Endothelial cell of umbilical vein (primary cell): ENCODE measurements around the gene EPHA10. TPM values are rescaled to one million over a fixed set of nuclear protein-coding genes. Genes with fewer than 3 reads are reported as not detected.

Experiments
- Bru-seq: library from RNA; stranded (reverse); fragments of 400-500 nt; gene quantifications from one replicate; lab custom pipeline; 2021; lab: Mats Ljungman, UMichigan
- BruChase-seq, 2 experiments: library from RNA; stranded (reverse); fragments of 400-500 nt; gene quantifications; one replicate each; lab custom pipeline; 2021; lab: Mats Ljungman, UMichigan
- BruUV-seq: library from RNA; stranded (reverse); fragments of 400-500 nt; replicated peaks from 2 replicates; lab custom pipeline; 2021; lab: Mats Ljungman, UMichigan
- CTCF ChIA-PET: fragments of 300-600, 350-600 bp; sonication (Branson Sonifier 250); formaldehyde crosslinking; loops from one replicate; lab custom pipeline; 2021; ENCODE audit warnings: antibody characterized with exemption, inconsistent platforms; lab: Charles Lee
- POLR2A ChIA-PET: fragments of 300-600, 350-600 bp; sonication (Branson Sonifier 250); formaldehyde crosslinking; loops from one replicate; lab custom pipeline; 2021; ENCODE audit warnings: antibody characterized with exemption, inconsistent platforms; lab: Charles Lee
- DNase-seq: peaks from one replicate; pipeline ENCODE4 v3.0.0-alpha.2; 2011; ENCODE audit warnings: low read depth, low spot score
- FAIRE-seq: peaks from 2 replicates; lab custom pipeline; 2011; peaks lifted over from hg19 to GRCh38; lab: Jason Lieb, UNC
- H2AFZ ChIP-seq: 2 replicates; pipeline ENCODE4 v1.6.0; 2012; ENCODE audit warnings: low read depth, low read length, control low read depth, inconsistent platforms
- H3K27ac ChIP-seq: 2 replicates; pipeline ENCODE4 v1.5.1; 2011; ENCODE audit warnings: low read depth, mild to moderate bottlenecking, control low read depth, low read length, moderate library complexity; ENCODE audit not compliant: insufficient read depth
- H3K27me3 ChIP-seq, 2 experiments: 2 replicates each; pipeline versions ENCODE4 v1.6.0 to v1.6.1; 2011; ENCODE audit warnings: low read length in 2 of 2, mixed read lengths in 1 of 2; ENCODE audit not compliant: control insufficient read depth in 2 of 2, insufficient read depth in 2 of 2
- H3K36me3 ChIP-seq, 2 experiments: 2 replicates in 1 of 2; 3 replicates in 1 of 2; pipeline ENCODE4 v1.5.1; 2011; ENCODE audit warnings: low read length in 2 of 2, mild to moderate bottlenecking in 1 of 2, moderate library complexity in 1 of 2; ENCODE audit not compliant: control insufficient read depth in 2 of 2, insufficient read depth in 2 of 2; ENCODE audit errors: extremely low read depth in 1 of 2
- H3K4me1 ChIP-seq: 3 replicates; pipeline ENCODE4 v1.5.1; 2011; ENCODE audit warnings: mild to moderate bottlenecking, low read length; ENCODE audit not compliant: control insufficient read depth, insufficient read depth; ENCODE audit errors: extremely low read depth
- H3K4me2 ChIP-seq: 2 replicates; pipeline ENCODE4 v1.6.1; 2011; ENCODE audit warnings: low read length, control low read depth, mixed read lengths; ENCODE audit not compliant: insufficient read depth
- H3K4me3 ChIP-seq, 3 experiments: fragments of 200-600 bp in 1 of 3; sonication (generic), shearing (Covaris generic) in 1 of 3; replicated peaks in 1 of 3; 2 replicates each; pipeline ENCODE4 v1.5.1; 2011 to 2016; ENCODE audit warnings: control low read depth in 3 of 3, low read length in 3 of 3, mild to moderate bottlenecking in 2 of 3, inconsistent platforms in 1 of 3, low read depth in 1 of 3, moderate library complexity in 1 of 3; ENCODE audit not compliant: insufficient read depth in 1 of 3
- H3K79me2 ChIP-seq: 2 replicates; pipeline ENCODE4 v1.6.0; 2012; ENCODE audit warnings: low read length, inconsistent platforms; ENCODE audit not compliant: control insufficient read depth, insufficient read depth
- H3K9ac ChIP-seq: replicated peaks from 2 replicates; pipeline ENCODE3; 2011; ENCODE audit warnings: low read length, control low read depth; ENCODE audit not compliant: insufficient read depth; ENCODE audit errors: extremely low read depth
- H3K9me1 ChIP-seq: replicated peaks from 3 replicates; pipeline ENCODE4 v1.6.0; 2011; ENCODE audit warnings: mild to moderate bottlenecking, low read length; ENCODE audit not compliant: control insufficient read depth, insufficient read depth; ENCODE audit errors: extremely low read depth
- H3K9me3 ChIP-seq: replicated peaks from 2 replicates; pipeline ENCODE4 v1.5.1; 2012; ENCODE audit warnings: low read length, inconsistent platforms; ENCODE audit not compliant: control insufficient read depth, insufficient read depth
- H4K20me1 ChIP-seq: replicated peaks from 2 replicates; pipeline ENCODE3; 2011; ENCODE audit warnings: mild to moderate bottlenecking, low read length; ENCODE audit not compliant: control insufficient read depth, insufficient read depth; ENCODE audit errors: extremely low read depth
- FOS ChIP-seq: IDR thresholded peaks from 2 replicates; pipeline ENCODE4 v1.6.1; 2011; ENCODE audit warnings: mild to moderate bottlenecking, low read length, moderate library complexity, borderline replicate concordance; ENCODE audit not compliant: insufficient read depth
- POLR2A ChIP-seq: IDR thresholded peaks from 2 replicates; pipeline ENCODE4 v1.6.1; 2012; ENCODE audit warnings: low read depth, mild to moderate bottlenecking, control low read depth, low read length
- dilution Hi-C: fragments of 300-500 bp; cut with MboI; formaldehyde crosslinking; loops from one replicate; pipeline ENCODE4 v1.15.0; 2019; ENCODE audit warnings: low sequenced_read_pairs; ENCODE audit not compliant: extremely low pct_ligation_motif_present
- intact Hi-C: fragments of 100-400 bp; cut with micrococcal nuclease; formaldehyde crosslinking; loops from one replicate; pipeline ENCODE4 v1.10.0; 2022
- long read RNA-seq: library from polyadenylated mRNA; stranded (forward); transcript quantifications from one replicate; pipeline ENCODE4 v2.0.0, GENCODE V29; 2021
- polyA minus RNA-seq, 3 experiments: library from RNA; depleted of rRNA, polyadenylated mRNA; stranded (reverse); fragments of >200 nt; gene quantifications; 1 replicate in 1 of 3; 2 replicates in 2 of 3; pipeline ENCODE4 v1.2.3, GENCODE V29; 2011
- polyA plus RNA-seq, 4 experiments: library from polyadenylated mRNA; depleted of rRNA in 3 of 4; stranded (reverse) in 3 of 4; unstranded in 1 of 4; fragments of >200 nt; gene quantifications; 2 replicates each; pipeline versions ENCODE4 v1.2.1 to v1.2.3, GENCODE V29; 2011 to 2012; ENCODE audit warnings: missing spikeins in 1 of 4
- total RNA-seq: library from RNA; stranded (reverse); gene quantifications from 2 replicates; pipeline ENCODE4 v1.2.3, GENCODE V29; 2021
- TF ChIP-seq, protein P1 (sequence below): IDR thresholded peaks from 2 replicates; pipeline ENCODE4 v1.6.1; 2011; ENCODE audit not compliant: insufficient read depth, insufficient read length
- TF ChIP-seq, protein P2 (sequence below), 2 donors: IDR thresholded peaks; 1 replicate in 1 of 2; 2 replicates in 1 of 2; pipeline ENCODE4 v1.5.1; 2011; ENCODE audit warnings: low read length in 2 of 2, mild to moderate bottlenecking in 2 of 2, moderate library complexity in 2 of 2, control low read depth in 1 of 2, inconsistent platforms in 1 of 2, low read depth in 1 of 2; ENCODE audit not compliant: insufficient read depth in 1 of 2; ENCODE audit errors: extremely low read depth in 1 of 2

The EPHA10 gene
- total RNA-seq (not detected in 2 replicates), polyA plus RNA-seq (not detected in 2 replicates), polyA minus RNA-seq (not detected in 2 replicates), Bru-seq, nascent RNA (percentile 4 among the genes with signal in this experiment), BruChase-seq, experiment 1, labeled RNA remaining after a 6-hour chase (percentile 2 among the genes with signal in this experiment), BruChase-seq, experiment 2, labeled RNA remaining after a 2-hour chase (not detected)
- not detected in 2 replicates for polyA plus RNA-seq (2011; cell fraction: cytosol; rRNA removed)
- polyA plus RNA-seq (2011; cell fraction: nucleus; rRNA removed) = 0.03 TPM in 1 of 2 replicates, not detected in the other
- polyA plus RNA-seq (2012) = not detected in 2 replicates
- polyA minus RNA-seq (2011; cell fraction: cytosol; rRNA and poly(A)+ RNA removed) = 0.72 TPM
- not detected in 2 replicates for polyA minus RNA-seq (2011; cell fraction: nucleus; rRNA and poly(A)+ RNA removed)
- long read RNA-seq = 0 reads

DNA sequence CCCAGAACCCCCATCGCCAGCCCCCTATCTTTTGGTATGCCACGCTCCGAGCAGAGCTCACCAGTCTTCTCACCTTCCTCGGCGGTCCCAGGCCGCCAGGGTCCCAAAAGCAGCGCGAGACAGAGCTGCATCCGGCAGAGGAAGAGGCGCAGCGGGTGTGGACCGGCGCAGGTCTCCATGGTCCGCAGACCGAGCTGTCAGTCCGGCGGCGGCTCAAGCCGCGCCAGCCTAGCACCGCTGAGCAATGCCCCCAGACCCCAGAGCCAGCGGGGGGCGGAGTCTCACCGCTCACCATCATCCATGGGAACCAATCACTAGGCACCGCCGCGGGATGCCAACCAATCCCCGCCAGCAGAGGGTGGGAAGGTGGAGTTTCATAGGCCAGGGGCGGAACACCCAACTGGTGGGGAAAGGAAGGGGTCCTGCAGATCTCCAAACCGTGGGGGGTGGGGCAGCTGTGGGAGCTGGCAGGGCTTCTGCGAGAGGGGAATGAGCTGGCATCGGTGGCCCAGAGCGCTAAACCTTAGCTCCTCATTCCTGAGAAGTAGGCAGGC is at the start of gene EPHA10:
Gene EPHA10 (minus strand): TSS at position 233 of the 554 bp plus-strand sequence. CDS start 54 bp downstream, at position 179.
- ChIA-PET POLR2A (no interaction called here), CTCF (interaction anchor here (1.3 kb wide), 1 partner anchor 8 kb away, joined by 3 read pairs; no protein-coding TSS in a partner anchor)
- Histone ChIP-seq H4K20me1 (no peaks in the 10 kb centered on the region), H3K4me2 (no peak within 1 kb of the TSS), H3K36me3 (no peaks in the 10 kb centered on the region), H3K9ac (no peak within 1 kb of the TSS), H3K9me3 (no peaks in the 10 kb centered on the region), H3K4me1 (no peaks in the 10 kb centered on the region), H3K79me2 (no peaks in the 10 kb centered on the region), H3K27me3 (peaks cover 25 to 36% of the 10 kb centered on the region in 2 experiments), H3K9me1 (no peaks in the 10 kb centered on the region), H3K27ac (no peak within 1 kb of the TSS), H2AFZ (no peak within 1 kb of the TSS), H3K4me3 (no peak within 1 kb of the TSS)
- intact Hi-C loops = no loop called here
- no TSS peak for BruUV-seq
- FAIRE-seq (no peak), DNase-seq (no peak)
- TF ChIP-seq FOS (no peak), POLR2A (no peak)
- TF ChIP-seq, protein P1, sequence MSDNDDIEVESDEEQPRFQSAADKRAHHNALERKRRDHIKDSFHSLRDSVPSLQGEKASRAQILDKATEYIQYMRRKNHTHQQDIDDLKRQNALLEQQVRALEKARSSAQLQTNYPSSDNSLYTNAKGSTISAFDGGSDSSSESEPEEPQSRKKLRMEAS = no peak
- TF ChIP-seq, protein P2, sequence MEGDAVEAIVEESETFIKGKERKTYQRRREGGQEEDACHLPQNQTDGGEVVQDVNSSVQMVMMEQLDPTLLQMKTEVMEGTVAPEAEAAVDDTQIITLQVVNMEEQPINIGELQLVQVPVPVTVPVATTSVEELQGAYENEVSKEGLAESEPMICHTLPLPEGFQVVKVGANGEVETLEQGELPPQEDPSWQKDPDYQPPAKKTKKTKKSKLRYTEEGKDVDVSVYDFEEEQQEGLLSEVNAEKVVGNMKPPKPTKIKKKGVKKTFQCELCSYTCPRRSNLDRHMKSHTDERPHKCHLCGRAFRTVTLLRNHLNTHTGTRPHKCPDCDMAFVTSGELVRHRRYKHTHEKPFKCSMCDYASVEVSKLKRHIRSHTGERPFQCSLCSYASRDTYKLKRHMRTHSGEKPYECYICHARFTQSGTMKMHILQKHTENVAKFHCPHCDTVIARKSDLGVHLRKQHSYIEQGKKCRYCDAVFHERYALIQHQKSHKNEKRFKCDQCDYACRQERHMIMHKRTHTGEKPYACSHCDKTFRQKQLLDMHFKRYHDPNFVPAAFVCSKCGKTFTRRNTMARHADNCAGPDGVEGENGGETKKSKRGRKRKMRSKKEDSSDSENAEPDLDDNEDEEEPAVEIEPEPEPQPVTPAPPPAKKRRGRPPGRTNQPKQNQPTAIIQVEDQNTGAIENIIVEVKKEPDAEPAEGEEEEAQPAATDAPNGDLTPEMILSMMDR (IDR thresholded peaks at IDR 0.05; ENCODE audit: extremely low read depth in 1 of 2, insufficient read depth in 1 of 2, low read depth in 1 of 2, low read length in 2 of 2) = no peak
- dilution Hi-C loops = no loop called here
